ENCODE results near the gene RPL18A.

- TF ChIP-seq RERE (CRISPR knock-in tag; IDR thresholded peaks at IDR 0.05; ENCODE audit: low read depth) (no peak), JUND (CRISPR knock-in tag; IDR thresholded peaks at IDR 0.05) (no peak), NR2C2 (CRISPR knock-in tag; IDR thresholded peaks at IDR 0.05; ENCODE audit: borderline replicate concordance) (no peak), NFE2L2 (IDR thresholded peaks at IDR 0.05; ENCODE audit: low read length) (no peak), HCFC1 (IDR thresholded peaks at IDR 0.05; ENCODE audit: low read depth, low read length) (no peak), BCL3 (CRISPR knock-in tag; IDR thresholded peaks at IDR 0.05) (no peak), FOSL1 (CRISPR knock-in tag; IDR thresholded peaks at IDR 0.05; ENCODE audit: borderline replicate concordance) (no peak)
- TF ChIP-seq, protein P1, sequence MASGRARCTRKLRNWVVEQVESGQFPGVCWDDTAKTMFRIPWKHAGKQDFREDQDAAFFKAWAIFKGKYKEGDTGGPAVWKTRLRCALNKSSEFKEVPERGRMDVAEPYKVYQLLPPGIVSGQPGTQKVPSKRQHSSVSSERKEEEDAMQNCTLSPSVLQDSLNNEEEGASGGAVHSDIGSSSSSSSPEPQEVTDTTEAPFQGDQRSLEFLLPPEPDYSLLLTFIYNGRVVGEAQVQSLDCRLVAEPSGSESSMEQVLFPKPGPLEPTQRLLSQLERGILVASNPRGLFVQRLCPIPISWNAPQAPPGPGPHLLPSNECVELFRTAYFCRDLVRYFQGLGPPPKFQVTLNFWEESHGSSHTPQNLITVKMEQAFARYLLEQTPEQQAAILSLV (CRISPR knock-in tag; IDR thresholded peaks at IDR 0.05; ENCODE audit: borderline replicate concordance) = no peak
- TF ChIP-seq, protein P2, sequence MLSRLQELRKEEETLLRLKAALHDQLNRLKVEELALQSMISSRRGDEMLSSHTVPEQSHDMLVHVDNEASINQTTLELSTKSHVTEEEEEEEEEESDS (CRISPR knock-in tag; IDR thresholded peaks at IDR 0.05; ENCODE audit: borderline replicate concordance) = no peak
- TF ChIP-seq, protein P3, sequence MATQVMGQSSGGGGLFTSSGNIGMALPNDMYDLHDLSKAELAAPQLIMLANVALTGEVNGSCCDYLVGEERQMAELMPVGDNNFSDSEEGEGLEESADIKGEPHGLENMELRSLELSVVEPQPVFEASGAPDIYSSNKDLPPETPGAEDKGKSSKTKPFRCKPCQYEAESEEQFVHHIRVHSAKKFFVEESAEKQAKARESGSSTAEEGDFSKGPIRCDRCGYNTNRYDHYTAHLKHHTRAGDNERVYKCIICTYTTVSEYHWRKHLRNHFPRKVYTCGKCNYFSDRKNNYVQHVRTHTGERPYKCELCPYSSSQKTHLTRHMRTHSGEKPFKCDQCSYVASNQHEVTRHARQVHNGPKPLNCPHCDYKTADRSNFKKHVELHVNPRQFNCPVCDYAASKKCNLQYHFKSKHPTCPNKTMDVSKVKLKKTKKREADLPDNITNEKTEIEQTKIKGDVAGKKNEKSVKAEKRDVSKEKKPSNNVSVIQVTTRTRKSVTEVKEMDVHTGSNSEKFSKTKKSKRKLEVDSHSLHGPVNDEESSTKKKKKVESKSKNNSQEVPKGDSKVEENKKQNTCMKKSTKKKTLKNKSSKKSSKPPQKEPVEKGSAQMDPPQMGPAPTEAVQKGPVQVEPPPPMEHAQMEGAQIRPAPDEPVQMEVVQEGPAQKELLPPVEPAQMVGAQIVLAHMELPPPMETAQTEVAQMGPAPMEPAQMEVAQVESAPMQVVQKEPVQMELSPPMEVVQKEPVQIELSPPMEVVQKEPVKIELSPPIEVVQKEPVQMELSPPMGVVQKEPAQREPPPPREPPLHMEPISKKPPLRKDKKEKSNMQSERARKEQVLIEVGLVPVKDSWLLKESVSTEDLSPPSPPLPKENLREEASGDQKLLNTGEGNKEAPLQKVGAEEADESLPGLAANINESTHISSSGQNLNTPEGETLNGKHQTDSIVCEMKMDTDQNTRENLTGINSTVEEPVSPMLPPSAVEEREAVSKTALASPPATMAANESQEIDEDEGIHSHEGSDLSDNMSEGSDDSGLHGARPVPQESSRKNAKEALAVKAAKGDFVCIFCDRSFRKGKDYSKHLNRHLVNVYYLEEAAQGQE (IDR thresholded peaks at IDR 0.05; ENCODE audit: borderline replicate concordance in 1 of 2, low read depth in 1 of 2, low read length in 2 of 2) = no peak
- TF ChIP-seq, protein P4, sequence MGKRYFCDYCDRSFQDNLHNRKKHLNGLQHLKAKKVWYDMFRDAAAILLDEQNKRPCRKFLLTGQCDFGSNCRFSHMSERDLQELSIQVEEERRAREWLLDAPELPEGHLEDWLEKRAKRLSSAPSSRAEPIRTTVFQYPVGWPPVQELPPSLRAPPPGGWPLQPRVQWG (CRISPR knock-in tag; IDR thresholded peaks at IDR 0.05; ENCODE audit: borderline replicate concordance, low read depth) = no peak
Observed at GRCh38 chr19:17842663-17843291, 16.9 kb upstream of the RPL18A start.

Measured in HepG2 (cell line).